HCT116 (cell line): Measurements from ENCODE around the gene TSPOAP1. TPM values are rescaled to one million over a fixed set of nuclear protein-coding genes. Genes with fewer than 3 reads are reported as not detected.
A peak's percentile ranks its signal among the peaks of the same experiment; 100 is the strongest.

Experiments used
- ATAC-seq: fragments of 200-7000 bp; cut with Tn5 transposase; 2 replicates; pipeline ENCODE4 v1.9.1; 2020; ENCODE audit warnings: mild to moderate bottlenecking, moderate library complexity
- BruUV-seq: library from RNA; stranded (reverse); fragments of 400-500 nt; replicated peaks from 2 replicates; lab custom pipeline; 2021; lab: Mats Ljungman, UMichigan
- CTCF ChIA-PET: fragments of 300-600 bp; sonication (Branson Sonifier 250); formaldehyde crosslinking; loops from one replicate; lab custom pipeline; 2021; ENCODE audit warnings: antibody characterized with exemption; lab: Charles Lee
- POLR2A ChIA-PET: fragments of 300-600, 350-600 bp; sonication (Branson Sonifier 250); formaldehyde crosslinking; loops from one replicate; lab custom pipeline; 2021; ENCODE audit warnings: antibody characterized with exemption; lab: Charles Lee
- RAD21 ChIA-PET, 2 experiments: fragments of 300-600 bp; sonication (Branson Sonifier 250); formaldehyde crosslinking; loops; one replicate each; lab custom pipeline; 2023; ENCODE audit warnings: low total read pairs in 2 of 2; ENCODE audit not compliant: uncharacterized antibody in 2 of 2, unreplicated experiment in 2 of 2, low non-redundant PET in 1 of 2; lab: Charles Lee
- DNase-seq: peaks from one replicate; pipeline ENCODE4 v3.0.0-alpha.2; 2010; ENCODE audit warnings: low read depth, low spot score
- H2AFZ ChIP-seq: fragments of 200-600 bp; shearing (Covaris generic), sonication (generic); 2 replicates; pipeline ENCODE4 v1.6.1; 2017; ENCODE audit warnings: low read depth, mixed run types, mixed read lengths, antibody characterized with exemption, low read length; ENCODE audit not compliant: poor library complexity, severe bottlenecking
- H3K27ac ChIP-seq: 2 replicates; pipeline ENCODE4 v1.5.1; 2012; ENCODE audit warnings: low read depth, low read length
- H3K27me3 ChIP-seq: fragments of 200-600 bp; sonication (generic); 2 replicates; pipeline ENCODE4 v1.6.1; 2016; ENCODE audit warnings: mixed run types, low read length, mixed read lengths; ENCODE audit not compliant: insufficient read depth
- H3K36me3 ChIP-seq, 2 experiments: fragments of 200-500 bp in 1 of 2; fragments of 200-600 bp in 1 of 2; sonication (Bioruptor generic) in 1 of 2; sonication (generic) in 1 of 2; 2 replicates each; pipeline versions ENCODE4 v1.5.1 to v1.6.1; 2014 to 2016; ENCODE audit warnings: low read length in 2 of 2, inconsistent platforms in 1 of 2, mixed read lengths in 1 of 2, mixed run types in 1 of 2; ENCODE audit not compliant: insufficient read depth in 2 of 2, control insufficient read depth in 1 of 2
- H3K4me1 ChIP-seq, 2 experiments: fragments of 200-600 bp in 1 of 2; sonication (generic) in 1 of 2; 2 replicates each; pipeline versions ENCODE4 v1.5.1 to v1.6.1; 2012 to 2017; ENCODE audit warnings: low read length in 2 of 2, inconsistent platforms in 1 of 2, mild to moderate bottlenecking in 1 of 2, mixed read lengths in 1 of 2, mixed run types in 1 of 2, moderate library complexity in 1 of 2; ENCODE audit not compliant: insufficient read depth in 2 of 2, control insufficient read depth in 1 of 2
- H3K4me2 ChIP-seq: fragments of 200-600 bp; sonication (generic); 2 replicates; pipeline ENCODE4 v1.6.1; 2017; ENCODE audit warnings: mixed run types, low read length, mixed read lengths
- H3K4me3 ChIP-seq, 2 experiments: fragments of 200-600 bp in 1 of 2; sonication (generic) in 1 of 2; replicated peaks in 1 of 2; 2 replicates each; pipeline ENCODE4 v1.5.1; 2011 to 2016; ENCODE audit warnings: low read length in 2 of 2, control low read depth in 1 of 2, low read depth in 1 of 2, mild to moderate bottlenecking in 1 of 2, mixed read lengths in 1 of 2, mixed run types in 1 of 2
- H3K79me2 ChIP-seq: fragments of 200-600 bp; sonication (generic); 2 replicates; pipeline ENCODE4 v1.6.1; 2017; ENCODE audit warnings: mild to moderate bottlenecking, mixed run types, low read length, moderate library complexity, mixed read lengths; ENCODE audit not compliant: insufficient read depth
- H3K9ac ChIP-seq: fragments of 200-600 bp; sonication (generic); 2 replicates; pipeline ENCODE4 v1.6.1; 2016; ENCODE audit warnings: low read length, mixed read lengths
- H3K9me2 ChIP-seq: fragments of 200-600 bp; sonication (generic), shearing (Covaris generic); 2 replicates; pipeline ENCODE4 v1.6.1; 2017; ENCODE audit warnings: mixed run types, mild to moderate bottlenecking, moderate library complexity; ENCODE audit not compliant: insufficient read depth
- H3K9me3 ChIP-seq, 2 experiments: fragments of 200-500 bp in 1 of 2; fragments of 200-600 bp in 1 of 2; sonication (Bioruptor generic) in 1 of 2; sonication (generic) in 1 of 2; 2 replicates each; pipeline ENCODE4 v1.6.1; 2014 to 2017; ENCODE audit warnings: low read length in 2 of 2, mixed read lengths in 2 of 2, inconsistent platforms in 1 of 2, low read depth in 1 of 2, mild to moderate bottlenecking in 1 of 2, mixed run types in 1 of 2, moderate library complexity in 1 of 2; ENCODE audit not compliant: control insufficient read depth in 1 of 2, insufficient read depth in 1 of 2
- H4K20me1 ChIP-seq: fragments of 200-600 bp; sonication (generic), shearing (Covaris generic); 2 replicates; pipeline ENCODE4 v1.6.1; 2017; ENCODE audit warnings: mixed run types, mild to moderate bottlenecking, moderate library complexity; ENCODE audit not compliant: insufficient read depth
- CTCF ChIP-seq, 3 experiments: fragments of 200-600 bp in 1 of 3; sonication (generic) in 1 of 3; IDR thresholded peaks in 2 of 3; conservative IDR thresholded peaks in 1 of 3; 2 replicates each; pipeline ENCODE4 v1.5.1; 2012 to 2017; ENCODE audit warnings: low read depth in 2 of 3, low read length in 2 of 3, antibody characterized with exemption in 1 of 3, borderline replicate concordance in 1 of 3, control low read depth in 1 of 3, mild to moderate bottlenecking in 1 of 3, mixed read lengths in 1 of 3, mixed run types in 1 of 3, moderate library complexity in 1 of 3; ENCODE audit not compliant: insufficient read depth in 1 of 3
- MAX ChIP-seq: IDR thresholded peaks from 2 replicates; pipeline ENCODE4 v1.6.1; 2012
- RAD21 ChIP-seq: IDR thresholded peaks from 2 replicates; pipeline ENCODE4 v1.6.1; 2012; ENCODE audit warnings: low read depth, mild to moderate bottlenecking
- REST ChIP-seq: IDR thresholded peaks from 2 replicates; pipeline ENCODE4 v1.6.1; 2012; ENCODE audit warnings: low read depth
- SIN3A ChIP-seq: IDR thresholded peaks from 2 replicates; pipeline ENCODE4 v1.6.1; 2012; ENCODE audit warnings: low read depth
- intact Hi-C: fragments of 100-400 bp; cut with micrococcal nuclease; formaldehyde crosslinking; loops from 2 replicates; pipeline ENCODE4 v1.10.0; 2022
- total RNA-seq: library from RNA; stranded (reverse); gene quantifications from one replicate; pipeline ENCODE4 v1.2.1, GENCODE V29; 2021; ENCODE audit not compliant: unreplicated experiment

TSPOAP1 gene
- total RNA-seq, 1 experiment from 2014 or later: 0.27 TPM

- Histone ChIP-seq H3K4me1 (peaks cover 16 to 22% of the 10 kb centered on the region in 2 experiments), H3K9ac (peak overlapping the region; percentile 80), H3K4me2 (peak overlapping the region; percentile 78), H3K9me3 (no peaks in the 10 kb centered on the region), H3K79me2 (peaks cover 32% of the 10 kb centered on the region), H2AFZ (no peak overlapping the region), H3K27me3 (no peaks in the 10 kb centered on the region), H3K4me3 (peak overlapping the region; percentile 61 to 79), H3K9me2 (no peaks in the 10 kb centered on the region), H3K36me3 (peaks cover 34 to 51% of the 10 kb centered on the region in 2 experiments; a peak in 3 of 4 replicates), H4K20me1 (no peaks in the 10 kb centered on the region)
- ATAC-seq (peak; percentile 54), DNase-seq (no peak)
- CTCF ChIA-PET: interaction anchor here (0.9 to 2.3 kb wide), 9 partner anchors 15 to 96 kb away, joined by 3 to 20 read pairs (median 4); partner anchors contain the start of gene RNF43
- BruUV-seq: TSS peak; percentile 95
- POLR2A ChIA-PET: interaction anchor here (0.7 to 2.4 kb wide), 24 partner anchors 10 to 115 kb away, joined by 3 to 39 read pairs (median 5); partner anchors contain the start of gene RNF43
- intact Hi-C loops: loop anchor here (1.0 kb wide), 2 partner anchors 39 to 65 kb away; partner anchors contain the start of gene RNF43
- RAD21 ChIA-PET: interaction anchor here (0.6 to 2.1 kb wide), 5 partner anchors 35 to 83 kb away, joined by 3 to 16 read pairs (median 8); partner anchors contain the start of gene RNF43 (in 2 of the 2)
- TF ChIP-seq REST (no peak), MAX (no peak), SIN3A (no peak), RAD21 (0 out of 2 replicates have a peak, but pooled peaks have one; percentile 12), CTCF (IDR thresholded peaks at IDR 0.05 in 2 of 3, conservative IDR thresholded peaks at IDR 0.05 in 1 of 3; ENCODE audit: borderline replicate concordance in 1 of 3, insufficient read depth in 1 of 3, low read depth in 2 of 3, low read length in 2 of 3) (no peak)
- TF ChIP-seq, all 23 proteins: peak for 1
- H3K27ac ChIP-seq: peak overlapping the region; percentile 73
These were observed 24.2 kb upstream of the TSPOAP1 start for GRCh38 chr17:58352596-58353388.
